OCI-LY3 (cell line): ENCODE data around the gene IL17REL.
A peak's percentile ranks its signal among the peaks of the same experiment; 100 is the strongest.
"Not testable (repeated sequence)": the region's sequence is repeated elsewhere in the genome, so short reads cannot be mapped to it uniquely, and the experiment has no call there.

Experiments
- H2AFZ ChIP-seq: fragments of 200-600, 300-600 bp; shearing (Covaris generic); 2 replicates; pipeline ENCODE4 v1.6.0; 2014; ENCODE audit warnings: antibody characterized with exemption, low read depth, low read length
- H3K27ac ChIP-seq: fragments of 200-600, 300-600 bp; sonication (generic); 2 replicates; pipeline ENCODE4 v1.5.1; 2014; ENCODE audit warnings: mild to moderate bottlenecking, low read length, moderate library complexity, mixed read lengths
- H3K27me3 ChIP-seq: fragments of 200-600, 300-600 bp; sonication (generic); 2 replicates; pipeline ENCODE4 v1.6.1; 2014; ENCODE audit warnings: low read depth, low read length, mixed read lengths
- H3K36me3 ChIP-seq: fragments of 200-600, 300-600 bp; sonication (generic); replicated peaks from 2 replicates; pipeline ENCODE3; 2014; ENCODE audit warnings: low read depth, low read length, mixed read lengths
- H3K4me1 ChIP-seq: fragments of 300-600, 200-600 bp; sonication (generic); 2 replicates; pipeline ENCODE4 v1.6.1; 2014; ENCODE audit warnings: low read length, mixed read lengths
- H3K4me2 ChIP-seq: fragments of 200-600, 300-600 bp; sonication (generic); 2 replicates; pipeline ENCODE4 v1.6.1; 2014; ENCODE audit warnings: low read length, mixed read lengths
- H3K4me3 ChIP-seq: fragments of 300-600, 200-600 bp; sonication (generic); 2 replicates; pipeline ENCODE4 v1.5.1; 2014; ENCODE audit warnings: antibody characterized with exemption, mild to moderate bottlenecking, low read length, moderate library complexity
- H3K79me2 ChIP-seq: fragments of 300-600, 200-600 bp; shearing (Covaris generic); 2 replicates; pipeline ENCODE4 v1.6.1; 2014; ENCODE audit warnings: mild to moderate bottlenecking, low read length, mixed read lengths
- H3K9ac ChIP-seq: fragments of 300-600, 200-600 bp; shearing (Covaris generic); 2 replicates; pipeline ENCODE4 v1.6.0; 2014; ENCODE audit warnings: mild to moderate bottlenecking, low read length, moderate library complexity
- H3K9me3 ChIP-seq: fragments of 200-600, 300-600 bp; shearing (Covaris generic); 2 replicates; pipeline ENCODE4 v1.6.1; 2014; ENCODE audit warnings: low read length, mixed read lengths; ENCODE audit not compliant: insufficient read depth
- H4K20me1 ChIP-seq: fragments of 200-600, 300-600 bp; sonication (generic); 2 replicates; pipeline ENCODE4 v1.6.1; 2016; ENCODE audit warnings: low read length, mixed read lengths; ENCODE audit not compliant: insufficient read depth
- EZH2phosphoT487 ChIP-seq: fragments of 200-600 bp; shearing (Covaris generic); IDR thresholded peaks from 2 replicates; pipeline ENCODE4 v1.6.1; 2018; ENCODE audit warnings: antibody characterized with exemption, mixed run types, low read depth
- TF ChIP-seq, protein P1 (sequence below): fragments of 200-600, 300-600 bp; sonication (generic); IDR thresholded peaks from 2 replicates; pipeline ENCODE4 v1.5.1; 2014; ENCODE audit warnings: antibody characterized with exemption, low read length, low read depth

Gene IL17REL

DNA sequence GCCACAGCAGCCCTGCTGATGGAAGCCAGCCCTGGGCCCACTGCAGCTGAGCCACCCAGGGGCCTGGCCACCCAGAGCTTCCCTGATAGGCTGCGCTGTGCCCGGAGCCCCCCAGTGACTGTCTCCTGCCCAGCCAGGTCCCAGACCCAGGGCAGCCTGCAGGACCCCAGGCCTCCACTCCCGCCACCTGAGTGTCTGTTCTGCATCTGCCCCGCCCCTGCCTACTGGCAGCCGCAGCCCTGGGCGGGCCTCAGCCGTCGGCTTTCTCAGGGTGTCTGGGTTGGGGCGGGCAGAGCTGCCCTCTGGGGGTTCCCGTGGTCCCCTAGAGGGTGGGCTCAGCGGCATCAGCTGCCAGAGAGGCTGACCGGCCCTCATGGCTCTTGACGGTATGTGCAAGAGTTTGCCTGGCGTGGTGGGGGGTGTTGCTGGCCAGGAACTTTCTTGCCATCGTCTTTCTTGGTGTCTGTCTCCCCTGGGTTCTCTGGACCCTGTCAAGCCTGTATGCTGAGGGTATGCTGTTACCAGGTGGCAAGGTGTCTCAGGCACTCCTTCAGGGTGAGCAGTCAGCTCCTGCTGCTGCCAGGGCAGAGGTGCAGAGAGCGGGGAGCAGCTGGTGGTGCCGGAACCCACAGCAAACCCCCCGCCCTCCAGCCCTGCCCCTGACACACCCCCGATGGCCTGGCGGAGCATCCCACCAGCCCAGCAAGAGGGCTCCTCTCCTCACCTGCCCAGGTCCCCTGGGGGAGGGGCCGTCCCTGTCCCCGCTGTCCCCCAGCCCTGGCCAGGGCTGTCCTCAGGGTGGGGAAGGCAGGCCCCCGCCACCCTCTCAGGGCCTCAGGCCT, 64.2 kb downstream of the IL17REL start:
- H3K79me2 ChIP-seq, result no peaks in the 10 kb centered on the region
- H4K20me1 ChIP-seq, result no peaks in the 10 kb centered on the region
- H2AFZ ChIP-seq, result no peak overlapping the region
- no peaks in the 10 kb centered on the region for H3K9me3 ChIP-seq
- H3K27ac ChIP-seq, result no peak overlapping the region
- H3K9ac ChIP-seq, result no peak overlapping the region
- H3K4me3 ChIP-seq, result no peak overlapping the region
- TF ChIP-seq, protein P1, sequence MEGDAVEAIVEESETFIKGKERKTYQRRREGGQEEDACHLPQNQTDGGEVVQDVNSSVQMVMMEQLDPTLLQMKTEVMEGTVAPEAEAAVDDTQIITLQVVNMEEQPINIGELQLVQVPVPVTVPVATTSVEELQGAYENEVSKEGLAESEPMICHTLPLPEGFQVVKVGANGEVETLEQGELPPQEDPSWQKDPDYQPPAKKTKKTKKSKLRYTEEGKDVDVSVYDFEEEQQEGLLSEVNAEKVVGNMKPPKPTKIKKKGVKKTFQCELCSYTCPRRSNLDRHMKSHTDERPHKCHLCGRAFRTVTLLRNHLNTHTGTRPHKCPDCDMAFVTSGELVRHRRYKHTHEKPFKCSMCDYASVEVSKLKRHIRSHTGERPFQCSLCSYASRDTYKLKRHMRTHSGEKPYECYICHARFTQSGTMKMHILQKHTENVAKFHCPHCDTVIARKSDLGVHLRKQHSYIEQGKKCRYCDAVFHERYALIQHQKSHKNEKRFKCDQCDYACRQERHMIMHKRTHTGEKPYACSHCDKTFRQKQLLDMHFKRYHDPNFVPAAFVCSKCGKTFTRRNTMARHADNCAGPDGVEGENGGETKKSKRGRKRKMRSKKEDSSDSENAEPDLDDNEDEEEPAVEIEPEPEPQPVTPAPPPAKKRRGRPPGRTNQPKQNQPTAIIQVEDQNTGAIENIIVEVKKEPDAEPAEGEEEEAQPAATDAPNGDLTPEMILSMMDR, result no peak
- no peak for TF ChIP-seq EZH2phosphoT487
- H3K36me3 ChIP-seq, result no peaks in the 10 kb centered on the region
- H3K4me1 ChIP-seq, result peaks cover 32% of the 10 kb centered on the region
- H3K27me3 ChIP-seq, result no peaks in the 10 kb centered on the region
- H3K4me2 ChIP-seq, result no peak overlapping the region

DNA sequence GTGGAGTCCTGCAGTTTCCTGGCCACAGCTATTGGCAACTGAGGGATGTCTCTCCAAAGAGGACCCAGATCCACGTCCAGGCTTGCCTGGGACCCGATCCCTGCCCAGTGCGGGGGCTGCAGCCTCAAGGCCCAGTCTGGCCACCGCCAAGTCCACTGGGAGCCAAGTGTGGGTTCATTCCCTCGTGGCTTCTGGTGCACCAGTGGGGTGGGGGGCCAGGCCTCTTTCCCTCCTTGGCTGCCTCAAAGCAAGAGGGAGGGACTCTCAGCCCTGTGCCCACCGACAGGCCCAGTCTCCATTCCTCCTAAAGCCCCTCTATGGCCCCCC, 65.3 kb downstream of the IL17REL start:
- Histone ChIP-seq H3K36me3 (no peaks in the 10 kb centered on the region), H3K9ac (no peak overlapping the region), H4K20me1 (no peaks in the 10 kb centered on the region), H3K79me2 (no peaks in the 10 kb centered on the region), H3K27ac (no peak overlapping the region), H3K27me3 (no peaks in the 10 kb centered on the region), H3K9me3 (no peaks in the 10 kb centered on the region), H2AFZ (no peak overlapping the region), H3K4me2 (no peak overlapping the region), H3K4me1 (peaks cover 32% of the 10 kb centered on the region), H3K4me3 (no peak overlapping the region)
- TF ChIP-seq EZH2phosphoT487, result no peak
- TF ChIP-seq, protein P1, result no peak

DNA sequence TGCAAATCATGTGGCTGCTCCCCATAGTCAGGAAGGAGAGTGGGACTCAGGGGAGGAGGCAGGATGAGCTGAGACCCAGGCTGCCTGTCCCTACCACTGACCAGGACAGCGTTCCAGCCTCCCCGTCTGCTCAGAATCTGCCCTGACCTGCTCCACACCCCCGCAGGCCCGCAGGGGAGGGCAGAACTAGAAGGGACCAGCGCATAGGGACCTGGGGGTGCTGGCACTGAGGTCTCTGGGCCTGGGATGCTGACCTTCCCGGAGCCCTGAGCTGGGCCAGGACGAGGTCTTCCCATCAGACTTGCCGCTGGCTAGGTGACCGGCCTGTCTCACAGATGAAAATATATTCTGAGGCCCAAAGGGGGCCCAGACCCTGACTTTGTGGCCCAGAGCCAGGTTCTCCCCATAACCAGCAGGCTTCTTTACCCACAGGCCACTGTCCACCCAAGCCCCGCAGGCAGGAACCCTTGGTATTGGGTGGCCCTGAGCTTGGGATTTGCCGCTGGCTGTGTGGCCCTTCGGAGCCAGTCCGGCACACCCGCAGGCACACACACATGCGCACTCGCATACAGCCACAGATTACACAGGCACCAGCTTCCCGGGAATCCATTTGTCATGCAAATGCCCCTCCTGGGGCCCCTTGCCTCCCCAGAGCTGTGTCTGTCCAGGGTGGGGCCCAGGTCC, 65.8 kb downstream of the IL17REL start:
- no peaks in the 10 kb centered on the region for H3K79me2 ChIP-seq
- no peaks in the 10 kb centered on the region for H4K20me1 ChIP-seq
- no peak overlapping the region for H2AFZ ChIP-seq
- peaks cover 32% of the 10 kb centered on the region for H3K4me1 ChIP-seq
- no peak overlapping the region for H3K27ac ChIP-seq
- H3K27me3 ChIP-seq, result no peaks in the 10 kb centered on the region
- no peaks in the 10 kb centered on the region for H3K9me3 ChIP-seq
- no peak overlapping the region for H3K9ac ChIP-seq
- H3K4me2 ChIP-seq, result no peak overlapping the region
- no peak for TF ChIP-seq EZH2phosphoT487
- TF ChIP-seq, protein P1, result no peak
- H3K36me3 ChIP-seq, result no peaks in the 10 kb centered on the region
- no peak overlapping the region for H3K4me3 ChIP-seq

DNA sequence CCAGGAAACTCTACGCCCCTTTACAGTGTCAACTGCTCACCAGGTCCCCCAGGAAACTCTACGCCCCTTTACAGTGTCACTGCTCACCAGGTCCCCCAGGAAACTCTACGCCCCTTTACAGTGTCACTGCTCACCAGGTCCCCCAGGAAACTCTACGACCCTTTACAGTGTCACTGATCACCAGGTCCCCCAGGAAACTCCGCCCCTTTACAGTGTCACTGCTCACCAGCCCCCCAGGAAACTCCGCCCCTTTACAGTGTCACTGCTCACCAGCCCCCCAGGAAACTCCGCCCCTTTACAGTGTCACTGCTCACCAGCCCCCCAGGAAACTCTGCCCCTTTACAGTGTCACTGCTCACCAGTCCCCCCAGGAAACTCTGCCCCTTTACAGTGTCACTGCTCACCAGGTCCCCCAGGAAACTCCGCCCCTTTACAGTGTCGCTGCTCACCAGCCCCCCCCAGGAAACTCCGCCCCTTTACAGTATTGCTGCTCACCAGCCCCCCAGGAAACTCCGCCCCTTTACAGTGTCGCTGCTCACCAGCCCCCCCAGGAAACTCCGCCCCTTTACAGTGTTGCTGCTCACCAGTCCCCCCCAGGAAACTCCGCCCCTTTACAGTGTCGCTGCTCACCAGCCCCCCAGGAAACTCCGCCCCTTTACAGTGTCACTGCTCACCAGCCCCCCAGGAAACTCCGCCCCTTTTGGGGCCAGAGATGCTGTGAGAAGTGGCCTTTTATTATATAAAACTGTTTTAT, 67.3 kb downstream of the IL17REL start:
- Histone ChIP-seq H3K4me2 (peak overlapping the region; percentile 88), H3K4me3 (peak overlapping the region; percentile 83), H3K9ac (peak overlapping the region; percentile 78), H3K27ac (peak overlapping the region; percentile 87), H3K4me1 (peaks cover 23% of the 10 kb centered on the region), H2AFZ (0 out of 2 replicates have a peak overlapping the region, but pooled peaks have one; percentile 86)
- not testable (repeated sequence) for H3K27me3 ChIP-seq, H3K9me3 ChIP-seq, H4K20me1 ChIP-seq, H3K79me2 ChIP-seq, H3K36me3 ChIP-seq
